Glutamatergic neuron (in vitro differentiated cells): ENCODE results near the gene CNTNAP2. TPM values are rescaled to one million over a fixed set of nuclear protein-coding genes. Genes with fewer than 3 reads are reported as not detected.

Source experiments
- DNase-seq: peaks from one replicate; pipeline ENCODE4 v3.0.0; 2022
- H3K27ac Mint-ChIP-seq: one replicate; pipeline ENCODE4 v1.8.0; 2020; ENCODE audit warnings: mild to moderate bottlenecking, mixed read lengths, inconsistent platforms; ENCODE audit not compliant: unreplicated experiment
- H3K27me3 Mint-ChIP-seq: one replicate; pipeline ENCODE4 v1.8.0; 2020; ENCODE audit warnings: mild to moderate bottlenecking, moderate library complexity, mixed read lengths, inconsistent platforms; ENCODE audit not compliant: unreplicated experiment
- H3K36me3 Mint-ChIP-seq: one replicate; pipeline ENCODE4 v1.8.0; 2020; ENCODE audit warnings: mild to moderate bottlenecking, mixed read lengths, inconsistent platforms; ENCODE audit not compliant: unreplicated experiment
- H3K4me1 Mint-ChIP-seq: one replicate; pipeline ENCODE4 v1.8.0; 2020; ENCODE audit warnings: mild to moderate bottlenecking, low read depth, mixed read lengths, inconsistent platforms; ENCODE audit not compliant: unreplicated experiment
- H3K4me3 Mint-ChIP-seq: one replicate; pipeline ENCODE4 v1.8.0; 2020; ENCODE audit warnings: mild to moderate bottlenecking, mixed read lengths, inconsistent platforms; ENCODE audit not compliant: unreplicated experiment
- H3K9me3 Mint-ChIP-seq: one replicate; pipeline ENCODE4 v1.8.0; 2020; ENCODE audit warnings: mild to moderate bottlenecking, moderate library complexity, mixed read lengths, inconsistent platforms; ENCODE audit not compliant: unreplicated experiment
- total RNA-seq: library from RNA; stranded (reverse); fragmentation: NEBNext Ultra II Directional; extraction: Animal tissue kit (Norgen Biotek cat#: 25700); gene quantifications from one replicate; pipeline ENCODE4 v1.2.1, GENCODE V29; 2021; ENCODE audit not compliant: unreplicated experiment
- TF ChIP-seq, protein P1 (sequence below): fragments of 200-600 bp; sonication (generic); IDR thresholded peaks from one replicate; pipeline ENCODE4 v1.5.0; 2021; ENCODE audit not compliant: partially characterized antibody, unreplicated experiment

Gene CNTNAP2
- total RNA-seq, 1 donor from 2014 or later: 25.8 TPM

DNA sequence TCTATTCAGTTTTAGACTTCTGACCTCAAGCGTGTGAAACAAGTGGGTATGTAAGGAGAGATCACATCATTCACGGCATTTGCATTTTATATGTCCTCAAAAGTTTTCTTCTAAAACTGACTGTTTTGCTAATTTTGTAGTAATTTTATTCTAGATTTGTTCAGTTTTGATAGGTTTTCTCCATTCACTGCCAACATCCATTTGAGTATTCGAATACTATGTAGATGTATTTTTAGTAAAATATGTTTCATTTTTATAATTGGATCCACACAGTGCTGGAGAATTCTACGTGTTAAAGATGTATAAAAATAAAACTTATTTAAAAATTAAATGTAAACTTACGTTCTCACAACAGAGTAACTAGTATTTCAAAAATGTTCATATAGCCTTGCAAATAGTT lies 503.0 kb downstream of the CNTNAP2 start:
- no peaks in the 10 kb centered on the region for H3K27me3 Mint-ChIP-seq
- H3K27ac Mint-ChIP-seq: no peak overlapping the region
- TF ChIP-seq, protein P1, sequence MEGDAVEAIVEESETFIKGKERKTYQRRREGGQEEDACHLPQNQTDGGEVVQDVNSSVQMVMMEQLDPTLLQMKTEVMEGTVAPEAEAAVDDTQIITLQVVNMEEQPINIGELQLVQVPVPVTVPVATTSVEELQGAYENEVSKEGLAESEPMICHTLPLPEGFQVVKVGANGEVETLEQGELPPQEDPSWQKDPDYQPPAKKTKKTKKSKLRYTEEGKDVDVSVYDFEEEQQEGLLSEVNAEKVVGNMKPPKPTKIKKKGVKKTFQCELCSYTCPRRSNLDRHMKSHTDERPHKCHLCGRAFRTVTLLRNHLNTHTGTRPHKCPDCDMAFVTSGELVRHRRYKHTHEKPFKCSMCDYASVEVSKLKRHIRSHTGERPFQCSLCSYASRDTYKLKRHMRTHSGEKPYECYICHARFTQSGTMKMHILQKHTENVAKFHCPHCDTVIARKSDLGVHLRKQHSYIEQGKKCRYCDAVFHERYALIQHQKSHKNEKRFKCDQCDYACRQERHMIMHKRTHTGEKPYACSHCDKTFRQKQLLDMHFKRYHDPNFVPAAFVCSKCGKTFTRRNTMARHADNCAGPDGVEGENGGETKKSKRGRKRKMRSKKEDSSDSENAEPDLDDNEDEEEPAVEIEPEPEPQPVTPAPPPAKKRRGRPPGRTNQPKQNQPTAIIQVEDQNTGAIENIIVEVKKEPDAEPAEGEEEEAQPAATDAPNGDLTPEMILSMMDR: no peak
- no peak for DNase-seq
- H3K4me1 Mint-ChIP-seq: peaks cover 2% of the 10 kb centered on the region
- H3K4me3 Mint-ChIP-seq: no peak overlapping the region
- H3K9me3 Mint-ChIP-seq: no peaks in the 10 kb centered on the region
- no peaks in the 10 kb centered on the region for H3K36me3 Mint-ChIP-seq

DNA sequence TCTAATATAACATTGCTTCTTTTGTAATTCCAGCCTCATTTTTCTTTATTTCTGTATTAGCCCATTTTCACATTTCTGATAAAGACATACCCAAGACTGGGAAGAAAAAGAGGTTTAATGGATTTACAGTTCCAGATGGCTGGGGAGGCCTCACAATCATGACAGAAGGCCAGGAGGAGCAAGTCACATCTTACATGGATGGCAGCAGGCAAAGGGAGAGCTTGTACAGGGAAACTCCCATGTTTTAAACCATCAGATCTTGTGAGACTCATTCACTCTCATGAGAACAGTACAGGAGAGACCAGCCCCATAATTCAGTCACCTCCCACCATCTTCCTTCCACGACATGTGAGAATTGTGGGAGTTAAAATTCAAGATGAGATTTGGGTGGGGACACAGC lies 510.3 kb downstream of the CNTNAP2 start:
- H3K27me3 Mint-ChIP-seq: no peaks in the 10 kb centered on the region
- H3K4me3 Mint-ChIP-seq: no peak overlapping the region
- no peaks in the 10 kb centered on the region for H3K36me3 Mint-ChIP-seq
- no peak for DNase-seq
- TF ChIP-seq, protein P1: no peak
- H3K4me1 Mint-ChIP-seq: no peaks in the 10 kb centered on the region
- H3K9me3 Mint-ChIP-seq: no peaks in the 10 kb centered on the region
- no peak overlapping the region for H3K27ac Mint-ChIP-seq

DNA sequence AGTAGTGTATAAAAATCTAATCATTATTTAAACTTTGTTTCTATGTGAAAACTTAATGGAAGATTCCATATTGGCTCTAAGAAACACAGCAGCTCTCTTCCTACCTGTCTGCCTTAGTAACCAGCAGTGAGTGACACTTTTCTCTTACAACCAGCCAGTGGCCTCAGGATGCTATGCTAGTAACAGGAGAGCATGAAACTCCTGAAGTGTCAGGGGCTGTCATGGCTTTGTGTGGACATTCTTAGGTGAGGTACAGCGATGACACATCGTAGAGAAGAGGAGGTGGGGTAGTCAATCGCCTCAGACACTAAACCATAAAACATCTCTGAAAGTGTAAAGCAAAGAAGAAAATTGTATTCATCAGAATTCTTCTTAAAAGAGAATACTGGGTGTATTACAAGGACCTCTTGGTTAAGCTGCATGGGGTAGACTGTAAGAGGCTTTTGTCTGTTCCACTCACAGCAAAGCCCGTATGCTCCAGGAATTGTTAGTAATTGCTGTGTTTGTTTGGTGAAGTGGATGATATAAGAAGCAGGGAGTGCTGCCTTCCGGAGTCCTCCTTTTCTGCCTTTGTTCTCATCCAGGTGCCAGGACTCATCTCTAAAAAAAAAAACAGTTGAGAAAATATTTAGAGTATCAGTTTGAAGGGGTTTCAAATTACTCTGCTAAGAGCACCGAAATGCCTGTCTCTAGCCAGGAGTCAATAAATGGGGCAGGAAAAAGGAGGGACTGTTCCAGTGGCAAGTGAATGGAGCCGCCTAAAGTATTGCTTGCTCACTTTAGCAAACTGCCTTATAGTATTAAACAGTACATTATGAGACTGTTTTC lies 518.8 kb downstream of the CNTNAP2 start:
- Mint-ChIP-seq H3K9me3 (no peaks in the 10 kb centered on the region), H3K27ac (no peak overlapping the region), H3K36me3 (no peaks in the 10 kb centered on the region), H3K4me1 (peaks cover 3% of the 10 kb centered on the region), H3K27me3 (no peaks in the 10 kb centered on the region), H3K4me3 (no peak overlapping the region)
- TF ChIP-seq, protein P1: no peak
- DNase-seq: no peak

DNA sequence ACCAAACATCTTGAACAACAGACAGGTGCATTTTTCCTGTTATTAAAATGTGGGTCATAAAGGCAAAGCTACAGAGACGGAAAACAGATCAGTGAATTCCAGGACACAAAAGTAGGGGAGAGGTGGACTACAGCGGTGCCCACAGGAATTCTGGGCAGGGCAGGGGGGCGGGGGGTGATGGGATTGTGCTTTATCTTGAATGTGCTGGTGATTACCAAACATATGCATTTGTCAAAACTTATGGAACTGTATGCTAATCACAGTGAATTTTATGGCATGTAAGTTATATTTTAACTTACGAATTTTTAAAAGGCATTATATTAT lies 519.4 kb downstream of the CNTNAP2 start:
- Mint-ChIP-seq H3K36me3 (no peaks in the 10 kb centered on the region), H3K9me3 (no peaks in the 10 kb centered on the region), H3K4me3 (no peak overlapping the region), H3K27ac (no peak overlapping the region), H3K4me1 (peaks cover 3% of the 10 kb centered on the region), H3K27me3 (no peaks in the 10 kb centered on the region)
- no peak for DNase-seq
- TF ChIP-seq, protein P1: no peak

DNA sequence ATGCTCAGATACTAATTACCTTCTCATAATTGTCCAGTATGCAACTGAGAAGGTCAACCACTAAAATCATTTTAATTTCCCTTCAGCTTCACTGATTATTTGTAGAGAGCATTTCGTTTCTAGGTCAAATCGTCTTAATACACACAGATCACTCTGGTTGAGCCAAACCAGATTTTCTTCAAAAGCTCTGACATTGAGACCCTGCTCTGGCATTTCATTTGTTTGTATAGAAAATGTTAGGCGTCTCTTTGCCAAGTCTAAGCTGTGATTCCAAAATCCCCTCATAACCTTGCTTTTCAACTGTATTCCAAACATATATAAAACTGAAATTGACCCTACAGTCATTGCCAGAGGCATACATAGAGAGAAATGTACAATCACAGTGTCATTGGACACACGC lies 520.0 kb downstream of the CNTNAP2 start:
- Mint-ChIP-seq H3K27me3 (no peaks in the 10 kb centered on the region), H3K4me3 (no peak overlapping the region), H3K27ac (no peak overlapping the region), H3K9me3 (no peaks in the 10 kb centered on the region), H3K36me3 (no peaks in the 10 kb centered on the region), H3K4me1 (peaks cover 3% of the 10 kb centered on the region)
- no peak for DNase-seq
- TF ChIP-seq, protein P1: no peak
